Activated CD4-positive, alpha-beta T cell treated with anti-CD3 and anti-CD28 coated beads, Interleukin-2, amount 10 ng/mL, durations not matched to agents 24 days and 14 days (primary cell): ENCODE measurements around the gene SPACA1. TPM values are rescaled to one million over a fixed set of nuclear protein-coding genes. Genes with fewer than 3 reads are reported as not detected.
"Not testable (repeated sequence)": the region's sequence is repeated elsewhere in the genome, so short reads cannot be mapped to it uniquely, and the experiment has no call there.

Experiments used
- DNase-seq: peaks from one replicate; pipeline ENCODE4 v3.0.0; 2022
- H3K27ac Mint-ChIP-seq: one replicate; pipeline ENCODE4 v1.8.0; 2022; ENCODE audit warnings: mild to moderate bottlenecking, mixed read lengths
- H3K27me3 Mint-ChIP-seq: one replicate; pipeline ENCODE4 v1.8.0; 2022; ENCODE audit warnings: mixed read lengths
- H3K36me3 Mint-ChIP-seq: one replicate; pipeline ENCODE4 v1.8.0; 2022; ENCODE audit warnings: low read depth, mild to moderate bottlenecking, mixed read lengths
- H3K4me1 Mint-ChIP-seq: one replicate; pipeline ENCODE4 v1.8.0; 2021; ENCODE audit warnings: mixed read lengths
- H3K4me3 Mint-ChIP-seq: one replicate; pipeline ENCODE4 v1.8.0; 2022; ENCODE audit warnings: mild to moderate bottlenecking, moderate library complexity, mixed read lengths
- H3K9me3 Mint-ChIP-seq: one replicate; pipeline ENCODE4 v1.8.0; 2021; ENCODE audit warnings: mixed read lengths
- intact Hi-C: fragments of 100-400 bp; cut with micrococcal nuclease; formaldehyde crosslinking; loops from one replicate; pipeline ENCODE4 v1.15.1; 2023
- total RNA-seq: library from RNA; stranded (reverse); gene quantifications from 2 replicates; pipeline ENCODE4 v1.2.3, GENCODE V29; 2022

The SPACA1 gene
- total RNA-seq: not detected in 2 replicates

DNA sequence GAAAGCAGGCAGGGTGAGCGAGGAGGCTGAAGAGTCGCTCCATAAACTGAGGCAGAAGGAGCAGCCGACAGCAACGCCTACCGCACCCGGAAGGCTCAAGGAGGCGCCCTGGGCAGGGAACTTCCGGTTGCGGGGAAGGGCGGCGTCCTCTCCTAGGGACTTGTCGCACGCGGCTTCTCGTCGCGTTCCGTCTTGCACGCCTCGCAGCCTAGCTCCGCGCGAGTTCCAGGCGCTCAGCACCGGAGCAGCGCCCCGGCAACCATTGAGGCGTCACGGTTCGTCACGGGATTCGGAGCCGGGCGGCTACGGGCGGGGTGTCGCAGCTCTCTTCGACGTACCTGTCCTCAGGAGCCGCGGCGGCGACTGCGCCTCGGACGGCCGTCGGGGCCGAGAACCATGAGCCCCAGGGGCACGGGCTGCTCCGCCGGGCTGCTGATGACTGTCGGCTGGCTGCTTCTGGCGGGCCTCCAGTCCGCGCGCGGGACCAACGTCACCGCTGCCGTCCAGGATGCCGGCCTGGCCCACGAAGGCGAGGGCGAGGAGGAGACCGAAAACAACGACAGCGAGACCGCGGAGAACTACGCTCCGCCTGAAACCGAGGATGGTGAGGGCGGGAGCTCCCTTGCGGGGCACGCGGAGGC, at the start of gene SPACA1:
Gene SPACA1 (plus strand): TSS at position 332 of the 641 bp plus-strand sequence. CDS start 65 bp downstream, at position 397.
- Mint-ChIP-seq H3K4me3 (no peak within 1 kb of the TSS), H3K4me1 (no peaks in the 10 kb centered on the region), H3K27ac (no peak within 1 kb of the TSS), H3K36me3 (no peaks in the 10 kb centered on the region), H3K27me3 (peaks cover 4% of the 10 kb centered on the region), H3K9me3 (no peaks in the 10 kb centered on the region)
- intact Hi-C loops: no loop called here
- DNase-seq: no peak

- intact Hi-C loops: no loop called here
- no peak for DNase-seq
- Mint-ChIP-seq H3K27ac (no peak overlapping the region), H3K4me1 (no peaks in the 10 kb centered on the region), H3K27me3 (peaks cover 2% of the 10 kb centered on the region), H3K36me3 (no peaks in the 10 kb centered on the region), H3K4me3 (no peak overlapping the region), H3K9me3 (no peaks in the 10 kb centered on the region)
Observed at GRCh38 chr6:88000713-88001112, 46.9 kb upstream of the SPACA1 start.

DNA sequence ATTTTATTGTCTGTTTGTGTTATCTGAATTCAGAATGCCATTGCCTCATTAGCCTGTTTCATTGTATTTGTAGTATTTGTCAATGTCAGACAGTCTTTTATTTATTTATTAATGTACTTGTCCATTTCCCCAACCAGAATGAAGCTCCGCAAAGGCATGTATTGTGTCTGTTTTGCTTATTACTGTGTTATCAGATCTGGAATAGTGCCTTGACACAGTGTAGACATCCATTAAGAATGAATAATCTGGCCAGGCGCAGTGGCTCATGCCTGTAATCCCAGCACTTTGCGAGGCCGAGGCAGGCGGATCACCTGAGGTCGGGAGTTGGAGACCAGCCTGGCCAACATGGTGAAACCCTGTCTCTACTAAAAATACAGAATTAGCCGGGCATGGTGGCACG, 46.4 kb upstream of the SPACA1 start:
- intact Hi-C loops, DNase-seq, H3K27ac Mint-ChIP-seq, H3K9me3 Mint-ChIP-seq, H3K4me3 Mint-ChIP-seq, H3K4me1 Mint-ChIP-seq, H3K36me3 Mint-ChIP-seq, H3K27me3 Mint-ChIP-seq: not testable (repeated sequence)

DNA sequence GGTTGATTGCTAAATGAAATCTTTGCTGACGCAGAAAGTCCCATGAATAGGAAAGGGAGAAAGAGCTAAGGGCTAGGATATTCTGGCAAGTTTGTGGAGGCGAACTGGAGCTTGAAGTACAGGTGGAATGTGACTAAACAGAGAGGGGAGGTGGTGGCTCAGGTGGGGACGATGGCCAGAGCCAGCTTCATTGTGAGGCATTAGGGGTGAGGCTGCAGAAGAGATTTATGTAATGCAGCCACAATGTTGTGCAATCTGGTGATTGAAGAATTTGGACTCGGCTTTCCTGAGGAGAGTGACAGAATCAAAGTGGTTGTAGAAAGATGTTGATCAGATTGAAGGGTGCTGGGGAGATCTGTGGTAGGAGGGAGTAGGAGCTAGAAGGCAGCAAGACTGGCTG, 42.9 kb upstream of the SPACA1 start:
- Mint-ChIP-seq H3K27me3 (peaks cover 4% of the 10 kb centered on the region), H3K4me1 (no peaks in the 10 kb centered on the region), H3K36me3 (no peaks in the 10 kb centered on the region), H3K9me3 (no peaks in the 10 kb centered on the region), H3K27ac (no peak overlapping the region), H3K4me3 (no peak overlapping the region)
- intact Hi-C loops: no loop called here
- DNase-seq: no peak

- DNase-seq: no peak
- Mint-ChIP-seq H3K9me3 (no peaks in the 10 kb centered on the region), H3K27ac (no peak overlapping the region), H3K4me1 (no peaks in the 10 kb centered on the region), H3K27me3 (peaks cover 5% of the 10 kb centered on the region), H3K4me3 (no peak overlapping the region), H3K36me3 (no peaks in the 10 kb centered on the region)
- intact Hi-C loops: no loop called here
Observed at GRCh38 chr6:88006557-88006956, 41.1 kb upstream of the SPACA1 start.

DNA sequence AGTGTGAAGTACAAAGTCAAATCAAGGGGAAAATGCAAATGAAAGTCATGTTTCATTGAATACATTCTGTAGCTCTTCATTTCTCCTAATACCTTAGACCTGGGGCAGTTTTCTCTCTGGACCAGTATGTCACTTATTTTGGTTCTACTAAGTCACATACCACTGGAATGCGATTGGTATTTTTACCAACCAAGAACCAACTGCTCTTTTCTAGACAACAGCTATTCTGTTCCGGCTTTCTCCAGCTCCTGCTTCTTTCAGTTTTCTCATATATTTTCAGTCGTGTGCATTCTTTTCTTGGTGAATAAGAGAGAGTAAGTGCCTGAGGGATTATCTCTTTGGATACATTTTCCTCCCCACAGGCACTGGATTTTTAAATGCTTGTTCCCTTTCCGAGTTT, 39.2 kb upstream of the SPACA1 start:
- intact Hi-C loops: no loop called here
- H3K27ac Mint-ChIP-seq: no peak overlapping the region
- peaks cover 5% of the 10 kb centered on the region for H3K27me3 Mint-ChIP-seq
- DNase-seq: no peak
- H3K4me3 Mint-ChIP-seq: no peak overlapping the region
- H3K36me3 Mint-ChIP-seq: no peaks in the 10 kb centered on the region
- peaks cover 9% of the 10 kb centered on the region for H3K4me1 Mint-ChIP-seq
- no peaks in the 10 kb centered on the region for H3K9me3 Mint-ChIP-seq

DNA sequence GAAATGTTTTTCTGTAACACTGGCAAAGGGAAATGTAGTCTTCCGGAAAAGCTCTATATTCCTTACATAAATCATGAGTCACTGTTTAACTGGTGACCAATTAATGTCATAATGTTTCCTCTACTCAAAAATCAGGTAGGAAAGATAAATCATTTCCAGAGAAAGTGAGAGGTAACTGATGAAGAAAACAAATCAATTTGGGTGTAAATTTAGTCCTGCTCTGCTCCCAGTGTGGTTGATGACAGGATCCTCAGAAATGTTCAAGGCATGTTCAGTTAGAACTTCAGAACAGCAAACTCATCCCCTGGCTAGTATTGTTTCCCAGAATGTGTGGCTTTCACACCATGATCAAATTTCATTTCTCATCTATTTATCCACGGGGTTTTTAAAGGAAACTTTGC, 38.8 kb upstream of the SPACA1 start:
- H3K4me1 Mint-ChIP-seq: peaks cover 9% of the 10 kb centered on the region
- intact Hi-C loops: no loop called here
- H3K36me3 Mint-ChIP-seq: no peaks in the 10 kb centered on the region
- H3K9me3 Mint-ChIP-seq: no peaks in the 10 kb centered on the region
- no peak for DNase-seq
- H3K4me3 Mint-ChIP-seq: no peak overlapping the region
- H3K27me3 Mint-ChIP-seq: peaks cover 5% of the 10 kb centered on the region
- H3K27ac Mint-ChIP-seq: no peak overlapping the region

- Mint-ChIP-seq H3K9me3 (no peaks in the 10 kb centered on the region), H3K4me3 (no peak overlapping the region), H3K27ac (no peak overlapping the region), H3K4me1 (peaks cover 9% of the 10 kb centered on the region), H3K27me3 (peaks cover 6% of the 10 kb centered on the region), H3K36me3 (no peaks in the 10 kb centered on the region)
- peak; percentile 71 for DNase-seq
- intact Hi-C loops: no loop called here
Observed at GRCh38 chr6:88013015-88013414, 34.6 kb upstream of the SPACA1 start.

GRCh38 chr6:88013554-88013953, 34.1 kb upstream of the SPACA1 start:
- peaks cover 9% of the 10 kb centered on the region for H3K4me1 Mint-ChIP-seq
- no peak overlapping the region for H3K27ac Mint-ChIP-seq
- peaks cover 6% of the 10 kb centered on the region for H3K27me3 Mint-ChIP-seq
- H3K9me3 Mint-ChIP-seq: no peaks in the 10 kb centered on the region
- H3K36me3 Mint-ChIP-seq: no peaks in the 10 kb centered on the region
- H3K4me3 Mint-ChIP-seq: no peak overlapping the region
- no peak for DNase-seq
- intact Hi-C loops: no loop called here

DNA sequence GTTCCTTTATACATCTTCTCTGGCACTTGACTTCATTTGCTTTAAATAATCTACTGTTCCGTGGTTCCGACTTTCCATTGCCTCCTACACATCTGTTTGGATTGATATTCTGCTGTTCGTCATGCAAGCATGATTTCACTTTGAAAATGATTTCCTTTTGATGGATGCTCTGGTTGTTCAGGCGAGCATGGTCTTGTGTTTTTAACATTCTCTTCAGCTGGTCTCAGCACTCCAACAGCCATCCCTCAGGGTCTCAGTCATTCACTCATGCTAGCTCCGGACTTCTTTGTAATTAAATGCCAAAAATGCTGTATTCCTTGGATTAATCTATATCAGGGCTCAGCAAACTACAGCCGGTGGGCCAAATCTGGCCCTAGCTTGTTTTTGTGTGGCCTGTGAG, 27.2 kb upstream of the SPACA1 start:
- Mint-ChIP-seq H3K27me3 (peaks cover 3% of the 10 kb centered on the region), H3K4me1 (no peaks in the 10 kb centered on the region), H3K9me3 (no peaks in the 10 kb centered on the region), H3K27ac (no peak overlapping the region), H3K36me3 (no peaks in the 10 kb centered on the region), H3K4me3 (no peak overlapping the region)
- no peak for DNase-seq
- intact Hi-C loops: no loop called here

GRCh38 chr6:88024696-88025095, 22.9 kb upstream of the SPACA1 start:
- no peak for DNase-seq
- H3K27me3 Mint-ChIP-seq: no peaks in the 10 kb centered on the region
- H3K9me3 Mint-ChIP-seq: no peaks in the 10 kb centered on the region
- no peak overlapping the region for H3K27ac Mint-ChIP-seq
- H3K4me1 Mint-ChIP-seq: no peaks in the 10 kb centered on the region
- no peak overlapping the region for H3K4me3 Mint-ChIP-seq
- intact Hi-C loops: no loop called here
- no peaks in the 10 kb centered on the region for H3K36me3 Mint-ChIP-seq

DNA sequence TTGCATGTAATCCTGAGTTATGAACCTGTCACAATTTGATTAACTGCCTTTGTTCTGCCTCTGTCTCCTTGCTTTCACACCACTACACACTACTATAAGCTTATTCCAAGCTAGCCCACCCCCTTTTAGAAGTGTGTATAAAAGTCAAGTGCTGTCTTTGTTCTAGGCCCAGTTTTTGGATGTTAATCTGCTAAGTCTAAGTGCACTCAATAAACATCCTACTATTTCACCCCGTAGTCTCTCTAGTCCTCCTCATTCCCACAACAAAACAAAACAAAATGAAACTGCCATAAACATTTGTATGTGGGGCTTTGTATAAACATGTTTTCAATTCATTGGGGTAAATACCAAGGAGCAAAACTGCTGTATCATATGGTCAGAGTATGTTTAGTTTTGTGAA, 16.1 kb upstream of the SPACA1 start:
- H3K4me1 Mint-ChIP-seq: no peaks in the 10 kb centered on the region
- no peaks in the 10 kb centered on the region for H3K36me3 Mint-ChIP-seq
- H3K9me3 Mint-ChIP-seq: peaks cover 22% of the 10 kb centered on the region
- intact Hi-C loops: no loop called here
- no peaks in the 10 kb centered on the region for H3K27me3 Mint-ChIP-seq
- H3K4me3 Mint-ChIP-seq: no peak overlapping the region
- no peak for DNase-seq
- no peak overlapping the region for H3K27ac Mint-ChIP-seq

GRCh38 chr6:88044530-88044929, 3.1 kb upstream of the SPACA1 start:
- Mint-ChIP-seq H3K4me1 (no peaks in the 10 kb centered on the region), H3K4me3 (no peak overlapping the region), H3K9me3 (no peaks in the 10 kb centered on the region), H3K27me3 (peaks cover 4% of the 10 kb centered on the region), H3K27ac (no peak overlapping the region), H3K36me3 (no peaks in the 10 kb centered on the region)
- DNase-seq: no peak
- intact Hi-C loops: no loop called here

DNA sequence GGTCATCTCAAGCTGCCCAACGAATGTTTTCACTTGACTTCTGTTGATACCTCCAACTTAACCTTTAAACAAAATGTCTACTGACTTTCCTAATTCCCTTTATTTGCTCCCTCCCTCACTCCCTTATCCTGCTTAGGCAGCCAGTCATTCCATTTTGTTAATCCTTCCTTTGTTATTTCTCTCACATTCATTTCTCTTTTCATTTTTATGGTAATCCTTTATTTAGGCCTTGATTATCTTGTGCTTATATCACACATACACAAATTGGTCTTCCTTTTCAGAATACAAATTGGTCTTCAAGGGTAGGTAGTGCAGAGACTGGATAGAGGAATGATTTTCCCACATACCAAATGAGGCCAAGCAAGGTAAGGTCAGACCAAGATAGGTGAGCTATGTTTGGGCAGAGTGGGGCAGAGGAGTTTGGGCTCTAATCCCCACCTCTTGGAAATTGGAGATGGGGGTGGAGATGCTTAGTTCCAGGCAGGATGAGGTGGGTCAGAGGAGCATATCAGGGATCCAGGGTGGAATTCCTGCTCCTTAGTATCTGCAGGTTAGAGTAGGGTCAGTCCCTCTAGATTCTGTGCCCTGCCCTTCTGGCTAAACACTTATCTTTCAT, 2.0 kb upstream of the SPACA1 start:
- intact Hi-C loops: no loop called here
- H3K27ac Mint-ChIP-seq: no peak overlapping the region
- H3K27me3 Mint-ChIP-seq: peaks cover 4% of the 10 kb centered on the region
- no peaks in the 10 kb centered on the region for H3K4me1 Mint-ChIP-seq
- H3K9me3 Mint-ChIP-seq: no peaks in the 10 kb centered on the region
- H3K4me3 Mint-ChIP-seq: no peak overlapping the region
- DNase-seq: no peak
- no peaks in the 10 kb centered on the region for H3K36me3 Mint-ChIP-seq

DNA sequence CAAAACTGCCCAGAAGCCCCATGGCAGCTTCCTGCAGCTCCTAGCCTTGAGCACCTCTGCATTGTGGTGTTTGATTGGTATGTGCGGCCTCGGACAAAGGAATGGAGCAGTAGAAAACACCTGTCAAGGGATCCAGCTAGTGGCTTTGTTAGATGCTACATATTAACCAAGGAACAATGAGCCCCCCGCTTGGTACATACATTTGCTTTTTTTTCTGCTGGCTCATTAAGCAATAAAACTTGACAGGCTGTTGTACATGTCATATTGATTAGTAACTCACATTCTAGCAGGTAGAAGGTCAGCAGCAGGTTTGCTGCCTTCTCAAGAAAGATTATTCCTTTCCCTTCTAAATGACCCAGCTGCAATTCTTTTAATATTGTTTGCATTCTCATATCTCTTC, 937 bp downstream of the SPACA1 start:
- Mint-ChIP-seq H3K9me3 (no peaks in the 10 kb centered on the region), H3K27ac (no peak overlapping the region), H3K27me3 (peaks cover 4% of the 10 kb centered on the region), H3K36me3 (no peaks in the 10 kb centered on the region), H3K4me3 (no peak overlapping the region), H3K4me1 (no peaks in the 10 kb centered on the region)
- intact Hi-C loops: no loop called here
- no peak for DNase-seq
